ENCODE data around the gene PSMB7.
A peak's percentile ranks its signal among the peaks of the same experiment; 100 is the strongest.
"Not testable (repeated sequence)": the region's sequence is repeated elsewhere in the genome, so short reads cannot be mapped to it uniquely, and the experiment has no call there.

The PSMB7 gene

DNA sequence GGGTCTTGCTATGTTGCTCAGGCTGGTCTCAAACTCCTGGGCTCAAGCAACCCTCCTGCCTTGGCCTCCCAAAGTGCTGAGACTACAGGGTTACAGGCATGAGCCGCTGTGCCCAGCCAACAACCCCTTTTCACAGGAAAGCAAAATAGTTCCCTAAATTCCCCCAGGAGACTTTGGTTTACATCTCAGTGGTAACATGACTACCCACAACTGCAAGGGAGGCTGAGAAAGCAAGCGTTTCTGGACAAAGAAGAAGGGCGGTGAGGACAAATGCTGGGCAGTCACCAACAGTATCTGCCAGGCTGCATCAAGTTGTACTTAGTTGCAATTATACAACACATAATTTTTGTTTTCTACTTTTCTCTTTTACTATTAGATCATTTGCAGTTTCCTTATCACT is 27.6 kb upstream of the PSMB7 start:
- DNase-seq, result no peak

DNA sequence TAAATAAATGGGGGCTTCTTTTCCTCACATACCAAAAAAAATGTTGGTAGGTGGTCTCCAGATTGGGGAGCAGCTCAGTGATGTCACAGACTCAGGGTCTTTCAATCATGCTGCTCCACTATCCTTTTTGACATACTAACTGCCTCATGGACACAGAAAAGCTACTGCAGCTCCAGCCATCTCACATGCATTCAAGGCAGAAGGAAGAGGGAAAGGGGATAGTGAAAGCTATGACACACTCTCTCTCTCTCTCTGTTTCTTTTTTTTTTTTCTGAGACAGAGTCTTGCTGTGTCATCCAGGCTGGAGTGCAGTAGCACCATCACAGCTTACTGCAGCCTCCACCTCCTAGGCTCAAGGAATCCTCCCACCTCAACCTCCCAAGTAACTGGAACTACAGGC is 27.1 kb upstream of the PSMB7 start:
- no peak for DNase-seq

DNA sequence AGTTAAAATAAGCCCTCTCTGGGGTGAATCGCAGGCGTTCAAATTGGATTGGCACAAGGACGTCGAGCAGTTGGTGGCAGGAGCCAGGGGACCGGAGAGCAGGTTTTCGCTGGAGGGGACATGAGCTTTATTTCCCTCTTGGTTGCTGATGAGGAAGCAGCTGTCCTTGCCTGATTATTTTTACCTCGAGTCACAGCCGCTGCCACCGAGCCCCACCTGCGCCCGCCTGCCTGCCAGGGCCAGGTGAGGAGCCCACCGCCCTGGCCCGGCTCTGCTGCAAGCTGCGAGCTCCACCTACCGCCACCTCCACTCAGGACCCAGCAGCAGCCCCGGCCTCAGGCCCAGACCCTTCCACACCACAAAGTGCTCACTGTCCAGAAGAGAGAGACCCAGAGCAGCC is 26.0 kb upstream of the PSMB7 start:
- no peak for DNase-seq

DNA sequence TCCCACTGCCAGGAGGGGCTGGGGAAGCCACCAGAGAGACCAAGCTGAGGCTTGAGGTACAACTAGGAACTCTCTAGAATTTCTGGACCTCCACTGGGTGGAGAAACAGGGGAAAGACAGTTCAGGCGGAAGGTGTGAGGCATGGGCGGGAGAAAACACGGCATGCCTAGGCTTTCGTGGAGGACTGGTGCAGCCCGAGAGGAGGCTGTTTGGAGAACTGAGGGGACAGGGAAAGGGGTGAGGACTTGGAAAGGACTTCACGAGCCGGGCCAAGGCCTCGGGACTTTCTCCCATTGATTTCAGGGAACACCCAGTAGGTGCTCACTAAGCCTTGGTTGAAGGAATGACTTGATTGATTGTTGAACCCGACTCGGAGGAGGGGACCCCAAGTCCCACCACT is 25.5 kb upstream of the PSMB7 start:
- no peak for DNase-seq

DNA sequence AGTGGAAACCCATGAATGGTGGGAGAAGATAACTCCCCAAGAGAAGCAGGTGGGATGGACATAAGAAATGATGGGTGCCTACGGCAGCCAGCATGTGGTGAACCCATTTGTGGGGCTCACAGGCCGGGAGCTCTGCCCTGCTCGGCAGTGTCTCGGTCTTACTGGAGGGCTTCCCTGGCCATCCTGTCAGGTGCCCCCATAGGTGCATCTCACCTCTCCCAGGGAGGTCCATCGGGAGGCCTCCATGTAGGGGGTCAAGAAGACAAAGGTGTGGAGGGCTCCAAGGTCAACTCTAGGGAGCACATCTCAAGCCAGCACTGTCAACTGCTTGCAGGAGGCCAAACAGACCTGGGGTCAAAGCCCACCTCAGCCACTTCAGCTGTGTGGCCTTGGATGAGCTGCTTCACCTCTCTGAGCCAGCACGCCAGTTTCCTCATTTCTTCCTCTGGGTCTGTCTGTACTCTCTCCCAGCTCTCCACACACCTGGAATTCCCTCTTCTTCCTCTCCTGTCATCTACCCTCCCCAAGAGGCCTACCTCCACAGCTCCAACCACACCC is 24.5 kb upstream of the PSMB7 start:
- no peak for DNase-seq

GRCh38 chr9:124439086-124439485 is 23.8 kb upstream of the PSMB7 start:
- DNase-seq, result no peak

GRCh38 chr9:124438091-124438490 is 22.8 kb upstream of the PSMB7 start:
- no peak for DNase-seq

DNA sequence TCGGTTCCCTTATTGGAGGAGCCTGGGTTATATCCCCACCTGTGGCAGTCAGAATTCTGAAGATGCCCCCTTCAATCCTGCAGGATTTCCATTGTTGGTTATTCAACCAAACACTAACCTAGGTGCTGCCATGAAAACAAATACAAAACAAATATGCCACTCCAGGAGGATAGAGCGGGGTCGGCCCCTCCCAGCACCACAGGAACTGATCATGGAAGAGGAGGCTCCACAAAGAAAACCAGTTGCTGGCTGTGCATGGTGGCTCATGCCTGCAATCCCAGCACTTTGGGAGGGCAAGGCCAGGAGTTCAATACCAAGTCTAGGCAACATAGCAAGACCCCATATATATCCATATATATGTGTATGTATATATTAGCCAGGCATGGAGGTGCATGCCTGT is 21.8 kb upstream of the PSMB7 start:
- no peak for DNase-seq

DNA sequence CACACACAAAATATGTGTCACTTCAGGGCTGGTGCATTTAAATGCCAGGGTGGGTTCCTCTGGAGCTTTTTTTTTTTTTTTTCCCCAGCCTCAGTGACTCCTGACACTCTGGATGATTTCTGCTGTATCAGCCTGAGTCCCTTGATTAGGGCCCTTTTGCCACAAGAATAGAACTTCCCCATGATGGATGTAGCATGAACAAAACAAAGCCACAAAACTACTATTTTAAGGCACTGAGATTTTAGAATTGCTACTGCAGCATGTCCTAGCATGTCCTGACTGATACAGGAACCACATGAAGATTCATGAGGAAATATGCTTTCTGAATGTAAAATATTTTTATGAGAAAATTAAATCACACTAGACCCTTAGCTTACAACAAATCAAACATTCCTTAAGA is 21.1 kb upstream of the PSMB7 start:
- DNase-seq, result no peak

GRCh38 chr9:124429530-124429867 is 14.3 kb upstream of the PSMB7 start:
- no peak for DNase-seq

- no peak for DNase-seq
Measured at GRCh38 chr9:124428751-124429529, 13.7 kb upstream of the PSMB7 start.

DNA sequence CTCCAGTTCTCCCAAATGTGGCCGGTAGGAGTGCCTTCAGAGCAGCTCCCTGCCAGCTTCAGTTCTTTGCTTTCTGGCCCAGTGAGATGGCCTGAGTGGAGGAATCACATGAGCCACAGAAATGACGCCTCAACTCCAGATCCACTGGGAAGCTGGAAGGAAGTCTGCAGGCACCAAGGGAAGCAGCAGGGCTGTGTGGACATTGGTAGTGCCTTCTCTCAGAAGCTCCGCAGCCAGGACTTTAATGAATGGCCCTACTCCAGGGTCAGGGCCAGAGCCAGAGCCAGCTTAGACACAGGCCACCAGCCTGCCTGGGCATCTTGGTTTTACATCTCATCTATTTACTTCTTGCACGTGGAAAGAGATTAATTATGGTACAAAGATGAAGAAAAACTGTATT is 12.0 kb upstream of the PSMB7 start:
- DNase-seq, result no peak

DNA sequence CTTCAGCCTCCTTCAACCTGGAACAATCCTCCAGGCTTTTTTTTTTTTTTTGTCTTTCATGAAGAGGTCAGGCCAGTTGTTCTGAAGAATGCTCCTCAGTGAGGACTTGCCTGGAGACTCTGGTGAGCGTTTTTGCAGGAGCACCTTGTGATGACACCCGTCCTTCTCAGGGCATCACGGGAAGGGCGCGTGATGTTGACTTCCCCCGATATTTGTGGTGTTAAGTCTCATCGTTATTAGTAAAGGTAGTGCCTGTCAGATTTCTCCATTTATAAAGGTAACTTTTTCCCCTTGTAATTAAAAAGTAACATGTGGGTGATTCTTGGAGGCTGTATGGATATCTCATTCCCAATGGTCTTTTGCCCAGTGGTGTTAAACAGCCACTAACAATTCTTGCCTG is 11.1 kb upstream of the PSMB7 start:
- no peak for DNase-seq

DNA sequence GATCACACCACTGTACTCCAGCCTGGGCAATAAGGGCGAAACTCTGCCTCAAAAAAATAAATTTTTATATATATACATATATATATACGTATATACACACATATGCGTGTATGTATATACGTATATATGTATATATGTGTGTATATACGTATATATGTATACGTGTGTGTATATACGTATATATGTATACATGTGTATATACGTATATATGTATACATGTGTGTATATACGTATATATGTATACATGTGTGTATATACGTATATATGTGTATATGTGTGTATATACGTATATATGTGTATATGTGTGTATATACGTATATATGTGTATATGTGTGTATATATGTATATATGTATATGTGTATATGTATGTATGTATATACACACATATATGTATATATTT is 10.5 kb upstream of the PSMB7 start:
- not testable (repeated sequence) for DNase-seq

- no peak for DNase-seq
Measured at GRCh38 chr9:124423591-124423990, 8.3 kb upstream of the PSMB7 start.

DNA sequence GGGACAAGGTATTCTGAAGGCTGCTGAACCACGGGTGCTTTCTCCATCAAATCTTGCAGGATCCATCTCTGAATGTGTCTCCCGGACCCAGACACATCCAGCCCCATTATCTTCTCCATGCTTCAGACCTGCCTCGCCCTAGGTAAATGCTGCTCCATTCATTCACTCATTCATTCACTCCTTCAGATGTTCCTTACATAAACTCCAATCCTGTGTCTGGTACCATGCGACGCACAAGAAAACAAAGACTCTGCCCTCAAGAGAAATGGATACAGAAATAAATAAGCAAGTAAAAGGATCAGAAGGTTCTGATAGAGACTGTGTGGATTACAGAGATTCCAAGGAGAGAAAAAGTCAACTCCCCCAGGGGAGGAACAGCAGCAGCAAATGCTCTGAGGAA is 7.9 kb upstream of the PSMB7 start:
- no peak for DNase-seq

DNA sequence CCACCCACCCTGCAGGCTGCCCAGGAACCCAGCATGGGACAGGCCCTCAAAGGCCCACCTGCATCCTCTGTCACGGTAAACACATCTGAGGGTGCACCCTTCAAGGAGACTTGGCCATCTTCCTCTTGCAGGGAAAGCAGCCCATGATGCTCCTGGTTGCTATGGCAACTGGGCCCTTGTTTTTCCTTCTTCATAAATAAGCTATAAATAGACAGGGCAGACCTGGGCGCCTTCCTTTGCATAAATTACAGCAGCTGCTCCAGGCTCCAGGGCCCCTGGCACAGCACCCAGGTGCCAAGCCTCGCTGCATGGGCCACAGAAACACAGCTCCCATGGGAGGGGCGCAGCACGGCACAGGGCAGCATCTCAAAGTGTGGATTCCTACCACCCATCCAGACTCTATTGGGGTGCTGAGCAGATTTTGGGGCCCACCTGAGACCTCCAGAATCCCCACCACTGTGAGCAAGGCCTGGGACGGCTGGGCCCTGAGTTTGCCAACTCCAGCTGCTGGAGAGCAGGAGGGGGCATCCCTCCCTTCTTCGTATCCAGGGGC is 5.8 kb upstream of the PSMB7 start:
- DNase-seq, result peak; percentile 44 to 63

DNA sequence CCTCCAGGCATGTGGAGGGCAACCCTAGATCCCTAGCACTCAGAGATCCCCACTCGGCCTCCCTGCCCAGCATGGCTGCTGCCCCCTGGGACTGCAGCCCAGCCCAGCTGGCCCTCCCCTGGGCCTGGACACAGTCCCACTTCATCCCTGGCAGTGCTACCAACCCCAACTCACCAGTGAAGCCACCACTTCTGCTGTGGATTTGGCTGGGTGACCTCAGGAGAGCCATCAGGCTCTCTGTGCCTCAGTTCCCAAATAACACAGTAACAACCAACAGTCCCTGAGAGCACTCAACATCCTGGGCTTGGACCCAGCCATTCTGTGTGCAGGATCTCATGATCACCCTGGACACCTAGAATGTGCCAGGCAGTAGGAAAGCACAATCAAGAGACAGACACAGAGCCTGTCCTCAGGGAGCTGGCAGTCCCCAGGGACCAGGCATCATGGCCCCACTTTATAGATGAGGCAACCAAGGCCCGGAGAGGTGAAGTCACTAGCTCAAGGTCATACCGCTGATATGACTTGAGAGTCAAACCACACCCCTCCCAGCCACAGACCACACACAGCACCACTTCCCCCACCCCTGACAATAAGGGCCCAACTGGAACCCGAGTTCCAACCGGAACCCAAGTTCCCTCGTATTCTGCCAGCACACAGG is 4.7 kb upstream of the PSMB7 start:
- no peak for DNase-seq

GRCh38 chr9:124415852-124416484 is 726 bp upstream of the PSMB7 start:
- DNase-seq, result peak in 1 of 2 experiments; percentile 20

DNA sequence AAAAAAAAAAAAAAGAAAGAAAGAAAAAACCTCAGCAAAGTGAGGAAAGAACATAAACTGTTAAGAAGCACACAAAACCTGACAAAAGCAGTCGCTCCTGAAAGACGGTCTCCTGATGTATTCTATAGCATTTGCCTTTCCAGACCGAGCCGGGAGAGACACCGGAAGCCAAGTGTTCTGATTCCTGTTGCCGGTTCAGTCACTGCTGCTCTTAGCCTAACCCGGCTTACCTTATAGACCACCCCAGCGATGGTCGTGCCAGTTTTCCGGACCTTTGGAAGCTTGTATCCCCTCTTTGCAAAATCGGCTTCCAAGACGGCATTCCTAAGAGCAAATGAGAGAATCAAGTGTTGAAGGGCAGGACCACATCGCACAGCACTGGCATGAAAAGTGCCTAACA is 630 bp downstream of the PSMB7 start:
- no peak for DNase-seq

DNA sequence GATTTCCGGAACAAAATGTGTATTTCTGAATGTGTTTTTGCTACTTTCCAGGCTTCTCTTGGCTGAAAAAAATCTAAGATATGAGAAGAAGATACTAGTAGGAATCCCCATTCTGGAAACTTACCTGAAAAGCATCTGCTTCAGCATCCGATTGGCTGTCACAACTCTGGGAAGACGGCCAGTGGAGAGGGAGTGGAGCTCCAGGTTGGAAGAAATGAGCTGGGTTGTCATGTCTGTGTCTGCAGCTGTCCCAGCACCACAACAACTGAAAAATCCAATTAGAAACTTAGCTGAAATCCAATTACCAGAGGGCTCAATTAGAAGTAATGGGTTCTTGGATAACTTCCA is 3.0 kb downstream of the PSMB7 start:
- no peak for DNase-seq

- DNase-seq, result no peak
Measured at GRCh38 chr9:124411514-124412227, 3.6 kb downstream of the PSMB7 start.

DNA sequence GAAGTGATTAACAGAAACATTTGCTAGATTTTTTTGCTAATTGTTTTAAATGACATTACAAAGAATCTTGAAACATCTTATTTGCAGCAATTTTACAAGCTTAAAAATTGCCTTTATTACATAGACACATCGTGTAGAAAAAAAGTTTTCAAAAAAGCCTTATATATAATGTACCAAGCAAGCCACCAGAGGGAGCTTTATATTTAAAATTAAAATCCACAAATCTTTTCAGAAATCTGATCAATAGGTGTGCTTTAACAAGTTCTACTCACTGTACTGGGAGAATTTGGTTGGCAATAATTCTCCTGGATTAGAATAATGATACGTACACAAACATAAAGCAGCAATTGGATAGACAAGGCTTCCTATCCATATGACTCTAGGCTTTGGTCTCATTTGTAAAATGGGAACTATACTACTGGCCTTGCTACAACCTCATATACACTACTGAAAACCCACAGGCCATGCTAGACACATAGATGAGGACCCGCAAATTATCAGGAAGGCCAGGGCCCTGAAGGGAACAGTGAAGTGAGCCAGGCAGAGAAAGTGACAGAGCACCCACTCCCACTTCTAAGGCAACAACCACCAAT is 4.8 kb downstream of the PSMB7 start:
- no peak for DNase-seq

Measured in NCI-H524 (cell line).